ENCODE results near the gene CHMP3.
"Not testable (repeated sequence)": the region's sequence is repeated elsewhere in the genome, so short reads cannot be mapped to it uniquely, and the experiment has no call there.

DNA sequence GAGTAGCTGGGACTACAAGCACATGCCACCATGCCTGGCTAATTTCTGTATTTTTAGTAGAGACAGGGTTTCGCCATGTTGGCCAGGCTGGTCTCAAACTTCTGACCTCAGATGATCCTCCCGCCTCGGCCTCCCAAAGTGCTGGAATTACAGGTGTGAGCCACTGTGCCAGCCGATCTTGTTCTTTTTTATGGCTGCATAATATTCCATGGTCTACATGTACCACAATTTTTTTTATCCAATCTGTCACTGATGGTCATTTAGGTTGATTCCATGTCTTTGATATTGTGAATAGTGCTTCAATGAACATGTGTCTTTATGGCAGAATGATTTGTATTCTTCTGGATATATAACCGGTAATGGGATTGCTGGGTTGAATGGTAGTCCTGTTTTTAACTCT lies 26.5 kb upstream of the CHMP3 start:
- TF ChIP-seq POLR2A (IDR thresholded peaks at IDR 0.05) = not testable (repeated sequence)
- TF ChIP-seq, protein P1, sequence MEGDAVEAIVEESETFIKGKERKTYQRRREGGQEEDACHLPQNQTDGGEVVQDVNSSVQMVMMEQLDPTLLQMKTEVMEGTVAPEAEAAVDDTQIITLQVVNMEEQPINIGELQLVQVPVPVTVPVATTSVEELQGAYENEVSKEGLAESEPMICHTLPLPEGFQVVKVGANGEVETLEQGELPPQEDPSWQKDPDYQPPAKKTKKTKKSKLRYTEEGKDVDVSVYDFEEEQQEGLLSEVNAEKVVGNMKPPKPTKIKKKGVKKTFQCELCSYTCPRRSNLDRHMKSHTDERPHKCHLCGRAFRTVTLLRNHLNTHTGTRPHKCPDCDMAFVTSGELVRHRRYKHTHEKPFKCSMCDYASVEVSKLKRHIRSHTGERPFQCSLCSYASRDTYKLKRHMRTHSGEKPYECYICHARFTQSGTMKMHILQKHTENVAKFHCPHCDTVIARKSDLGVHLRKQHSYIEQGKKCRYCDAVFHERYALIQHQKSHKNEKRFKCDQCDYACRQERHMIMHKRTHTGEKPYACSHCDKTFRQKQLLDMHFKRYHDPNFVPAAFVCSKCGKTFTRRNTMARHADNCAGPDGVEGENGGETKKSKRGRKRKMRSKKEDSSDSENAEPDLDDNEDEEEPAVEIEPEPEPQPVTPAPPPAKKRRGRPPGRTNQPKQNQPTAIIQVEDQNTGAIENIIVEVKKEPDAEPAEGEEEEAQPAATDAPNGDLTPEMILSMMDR (IDR thresholded peaks at IDR 0.05) = not testable (repeated sequence)

Measured in adrenal gland (tissue), 5 donors.